ENCODE measurements around the gene SLC22A4.

The SLC22A4 gene

GRCh38 chr5:132293992-132294727 lies at the start of gene SLC22A4:
TSS of gene SLC22A4 (plus strand) at chr5:132294394. CDS start at chr5:132294617, 223 bp downstream.
- peak; percentile 42 for DNase-seq

GRCh38 chr5:132245593-132245992 lies 48.6 kb upstream of the SLC22A4 start:
- DNase-seq = no peak

- no peak for DNase-seq
Observed at GRCh38 chr5:132246806-132247205, 47.4 kb upstream of the SLC22A4 start.

- no peak for DNase-seq
Observed at GRCh38 chr5:132250547-132250946, 43.6 kb upstream of the SLC22A4 start.

GRCh38 chr5:132251220-132251725 lies 42.9 kb upstream of the SLC22A4 start:
- DNase-seq = no peak

GRCh38 chr5:132253008-132253441 lies 41.2 kb upstream of the SLC22A4 start:
- DNase-seq = no peak

- no peak for DNase-seq
Observed at GRCh38 chr5:132253452-132254320, 40.5 kb upstream of the SLC22A4 start.

GRCh38 chr5:132254321-132254977 lies 39.7 kb upstream of the SLC22A4 start:
- DNase-seq = no peak

GRCh38 chr5:132256086-132256782 lies 38.0 kb upstream of the SLC22A4 start:
- DNase-seq = no peak

- DNase-seq = no peak
Observed at GRCh38 chr5:132256783-132257130, 37.4 kb upstream of the SLC22A4 start.

- DNase-seq = no peak
Observed at GRCh38 chr5:132257131-132258101, 36.8 kb upstream of the SLC22A4 start, which contains the start of gene PDLIM4. TSS of gene PDLIM4 (plus strand) at chr5:132257696. CDS start at chr5:132257735, 39 bp downstream.

GRCh38 chr5:132258102-132259068 lies 35.8 kb upstream of the SLC22A4 start:
- no peak for DNase-seq

GRCh38 chr5:132259069-132259851 lies 34.9 kb upstream of the SLC22A4 start:
- DNase-seq = no peak

- no peak for DNase-seq
Observed at GRCh38 chr5:132260051-132260450, 34.1 kb upstream of the SLC22A4 start.

- no peak for DNase-seq
Observed at GRCh38 chr5:132260714-132261551, 33.3 kb upstream of the SLC22A4 start.

GRCh38 chr5:132261881-132262845 lies 32.0 kb upstream of the SLC22A4 start:
- DNase-seq = no peak

Measured in GF-D8 (cell line).